SU-DHL-6 (cell line): ENCODE measurements around the gene LYSMD2.

Source experiments
- CTCF ChIP-seq: fragments of 200-600 bp; sonication (generic); IDR thresholded peaks from one replicate; pipeline ENCODE4 v1.5.1; 2017; ENCODE audit warnings: antibody characterized with exemption, mild to moderate bottlenecking, low read length, moderate library complexity; ENCODE audit not compliant: insufficient read depth, poor library complexity, severe bottlenecking
- EZH2phosphoT487 ChIP-seq: fragments of 200-600 bp; sonication (generic), shearing (Covaris generic); conservative IDR thresholded peaks from 2 replicates; pipeline ENCODE4 v1.6.1; 2018; ENCODE audit warnings: mild to moderate bottlenecking, antibody characterized with exemption, low read length, moderate library complexity, mixed read lengths

GRCh38 chr15:51706926-51707608 lies 30.4 kb downstream of the LYSMD2 start:
- TF ChIP-seq CTCF (no peak), EZH2phosphoT487 (no peak)
